Measurements from ENCODE around the gene HELZ.
"Not testable (repeated sequence)": the region's sequence is repeated elsewhere in the genome, so short reads cannot be mapped to it uniquely, and the experiment has no call there.

HELZ gene

GRCh38 chr17:67198131-67198530, 46.9 kb downstream of the HELZ start:
- no peak overlapping the region for H2BK5ac ChIP-seq (ENCODE audit: low read depth, low read length, poor library complexity, severe bottlenecking)
- no peak overlapping the region for H2BK120ac ChIP-seq (ENCODE audit: low read depth, low read length)
- no peak overlapping the region for H3K4me2 ChIP-seq (ENCODE audit: low read length, poor library complexity, severe bottlenecking)
- no peak overlapping the region for H2BK15ac ChIP-seq (ENCODE audit: low read depth, poor library complexity, severe bottlenecking)
- no peak overlapping the region for H4K91ac ChIP-seq (ENCODE audit: low read length)
- H3K27me3 ChIP-seq (ENCODE audit: control insufficient read depth in 1 of 2, insufficient read depth in 1 of 2, low read length in 2 of 2), result no peaks in the 10 kb centered on the region
- no peak overlapping the region for H2AK5ac ChIP-seq (ENCODE audit: low read length, severe bottlenecking)
- no peak overlapping the region for H2AFZ ChIP-seq (ENCODE audit: low read depth, low read length)
- peaks cover 14 to 85% of the 10 kb centered on the region in 2 experiments for H3K36me3 ChIP-seq (ENCODE audit: control insufficient read depth in 1 of 2, insufficient read depth in 2 of 2, low read depth in 1 of 2, low read length in 2 of 2)
- H4K8ac ChIP-seq (ENCODE audit: low read length), result no peak overlapping the region
- 91% methylated on average over 3 of the region's 3 CpGs for WGBS
- DNase-seq, result no peak
- H3K4ac ChIP-seq (ENCODE audit: low read depth in 1 of 2, low read length in 2 of 2), result no peak overlapping the region
- no peak overlapping the region for H3K27ac ChIP-seq (ENCODE audit: low read length, poor library complexity, severe bottlenecking)
- H3K23ac ChIP-seq (ENCODE audit: low read length in 2 of 2), result no peak overlapping the region
- no peak overlapping the region for H3K18ac ChIP-seq (ENCODE audit: low read depth in 1 of 2, low read length in 2 of 2)
- peaks cover 2% of the 10 kb centered on the region for H3K4me1 ChIP-seq (ENCODE audit: control insufficient read depth, insufficient read depth, low read depth, low read length)
- no peaks in the 10 kb centered on the region for H3K9me3 ChIP-seq (ENCODE audit: control insufficient read depth, low read length)
- H3K79me1 ChIP-seq (replicated peaks; ENCODE audit: low read length, poor library complexity, severe bottlenecking), result peaks cover 22% of the 10 kb centered on the region
- H3K4me3 ChIP-seq (ENCODE audit: insufficient read depth in 1 of 2, low read depth in 1 of 2, low read length in 2 of 2), result no peak overlapping the region
- no peak overlapping the region for H3K9ac ChIP-seq (ENCODE audit: low read length)
- H3K14ac ChIP-seq (ENCODE audit: low read length in 2 of 2), result no peak overlapping the region
- H2BK12ac ChIP-seq (ENCODE audit: low read length in 2 of 2), result no peak overlapping the region

GRCh38 chr17:67197023-67197422, 48.0 kb downstream of the HELZ start:
- peaks cover 20% of the 10 kb centered on the region for H3K79me1 ChIP-seq (replicated peaks; ENCODE audit: low read length, poor library complexity, severe bottlenecking)
- not testable (repeated sequence) for H3K4me1 ChIP-seq (ENCODE audit: control insufficient read depth, insufficient read depth, low read depth, low read length); H3K9me3 ChIP-seq (ENCODE audit: control insufficient read depth, low read length); H2BK5ac ChIP-seq (ENCODE audit: low read depth, low read length, poor library complexity, severe bottlenecking); H2BK120ac ChIP-seq (ENCODE audit: low read depth, low read length); H3K18ac ChIP-seq (ENCODE audit: low read depth in 1 of 2, low read length in 2 of 2); H3K9ac ChIP-seq (ENCODE audit: low read length); H3K14ac ChIP-seq (ENCODE audit: low read length in 2 of 2); H2BK12ac ChIP-seq (ENCODE audit: low read length in 2 of 2); H3K4me3 ChIP-seq (ENCODE audit: insufficient read depth in 1 of 2, low read depth in 1 of 2, low read length in 2 of 2); H2BK15ac ChIP-seq (ENCODE audit: low read depth, poor library complexity, severe bottlenecking); H2AK5ac ChIP-seq (ENCODE audit: low read length, severe bottlenecking); H3K4me2 ChIP-seq (ENCODE audit: low read length, poor library complexity, severe bottlenecking); DNase-seq; H4K91ac ChIP-seq (ENCODE audit: low read length); H3K27me3 ChIP-seq (ENCODE audit: control insufficient read depth in 1 of 2, insufficient read depth in 1 of 2, low read length in 2 of 2); H4K8ac ChIP-seq (ENCODE audit: low read length); H3K27ac ChIP-seq (ENCODE audit: low read length, poor library complexity, severe bottlenecking); H3K4ac ChIP-seq (ENCODE audit: low read depth in 1 of 2, low read length in 2 of 2); H2AFZ ChIP-seq (ENCODE audit: low read depth, low read length); H3K23ac ChIP-seq (ENCODE audit: low read length in 2 of 2)
- H3K36me3 ChIP-seq (ENCODE audit: control insufficient read depth in 1 of 2, insufficient read depth in 2 of 2, low read depth in 1 of 2, low read length in 2 of 2), result peaks cover 13 to 79% of the 10 kb centered on the region in 2 experiments
- 100% methylated on average over 2 of the region's 3 CpGs for WGBS

GRCh38 chr17:67196422-67196821, 48.6 kb downstream of the HELZ start:
- no peak for DNase-seq
- no peak overlapping the region for H2BK15ac ChIP-seq (ENCODE audit: low read depth, poor library complexity, severe bottlenecking)
- H4K91ac ChIP-seq (ENCODE audit: low read length), result no peak overlapping the region
- H3K14ac ChIP-seq (ENCODE audit: low read length in 2 of 2), result no peak overlapping the region
- H3K4me1 ChIP-seq (ENCODE audit: control insufficient read depth, insufficient read depth, low read depth, low read length), result peaks cover 3% of the 10 kb centered on the region
- no peak overlapping the region for H2AFZ ChIP-seq (ENCODE audit: low read depth, low read length)
- no peak overlapping the region for H3K23ac ChIP-seq (ENCODE audit: low read length in 2 of 2)
- H2BK5ac ChIP-seq (ENCODE audit: low read depth, low read length, poor library complexity, severe bottlenecking), result no peak overlapping the region
- no peak overlapping the region for H3K4ac ChIP-seq (ENCODE audit: low read depth in 1 of 2, low read length in 2 of 2)
- no peaks in the 10 kb centered on the region for H3K9me3 ChIP-seq (ENCODE audit: control insufficient read depth, low read length)
- no peak overlapping the region for H2BK120ac ChIP-seq (ENCODE audit: low read depth, low read length)
- H3K18ac ChIP-seq (ENCODE audit: low read depth in 1 of 2, low read length in 2 of 2), result no peak overlapping the region
- no peak overlapping the region for H2AK5ac ChIP-seq (ENCODE audit: low read length, severe bottlenecking)
- peaks cover 13 to 76% of the 10 kb centered on the region in 2 experiments for H3K36me3 ChIP-seq (ENCODE audit: control insufficient read depth in 1 of 2, insufficient read depth in 2 of 2, low read depth in 1 of 2, low read length in 2 of 2)
- no peak overlapping the region for H2BK12ac ChIP-seq (ENCODE audit: low read length in 2 of 2)
- H3K27me3 ChIP-seq (ENCODE audit: control insufficient read depth in 1 of 2, insufficient read depth in 1 of 2, low read length in 2 of 2), result no peaks in the 10 kb centered on the region
- WGBS, result 93% methylated on average over 1 of the region's 1 CpG
- H3K4me3 ChIP-seq (ENCODE audit: insufficient read depth in 1 of 2, low read depth in 1 of 2, low read length in 2 of 2), result no peak overlapping the region
- H3K4me2 ChIP-seq (ENCODE audit: low read length, poor library complexity, severe bottlenecking), result no peak overlapping the region
- H3K27ac ChIP-seq (ENCODE audit: low read length, poor library complexity, severe bottlenecking), result no peak overlapping the region
- no peak overlapping the region for H4K8ac ChIP-seq (ENCODE audit: low read length)
- no peak overlapping the region for H3K9ac ChIP-seq (ENCODE audit: low read length)
- H3K79me1 ChIP-seq (replicated peaks; ENCODE audit: low read length, poor library complexity, severe bottlenecking), result peaks cover 21% of the 10 kb centered on the region

GRCh38 chr17:67194134-67194533, 50.9 kb downstream of the HELZ start:
- Histone ChIP-seq H3K4me2 (ENCODE audit: low read length, poor library complexity, severe bottlenecking) (no peak overlapping the region), H3K79me1 (replicated peaks; ENCODE audit: low read length, poor library complexity, severe bottlenecking) (peaks cover 13% of the 10 kb centered on the region), H2BK12ac (ENCODE audit: low read length in 2 of 2) (no peak overlapping the region), H3K9ac (ENCODE audit: low read length) (no peak overlapping the region), H2AK5ac (ENCODE audit: low read length, severe bottlenecking) (no peak overlapping the region), H3K4me3 (ENCODE audit: insufficient read depth in 1 of 2, low read depth in 1 of 2, low read length in 2 of 2) (no peak overlapping the region), H3K4me1 (ENCODE audit: control insufficient read depth, insufficient read depth, low read depth, low read length) (peaks cover 4% of the 10 kb centered on the region), H3K4ac (ENCODE audit: low read depth in 1 of 2, low read length in 2 of 2) (no peak overlapping the region), H4K91ac (ENCODE audit: low read length) (no peak overlapping the region), H3K23ac (ENCODE audit: low read length in 2 of 2) (no peak overlapping the region), H2BK5ac (ENCODE audit: low read depth, low read length, poor library complexity, severe bottlenecking) (no peak overlapping the region), H3K27me3 (ENCODE audit: control insufficient read depth in 1 of 2, insufficient read depth in 1 of 2, low read length in 2 of 2) (no peaks in the 10 kb centered on the region), H2AFZ (ENCODE audit: low read depth, low read length) (no peak overlapping the region), H2BK15ac (ENCODE audit: low read depth, poor library complexity, severe bottlenecking) (no peak overlapping the region), H3K36me3 (ENCODE audit: control insufficient read depth in 1 of 2, insufficient read depth in 2 of 2, low read depth in 1 of 2, low read length in 2 of 2) (peaks cover 3 to 67% of the 10 kb centered on the region in 2 experiments), H3K18ac (ENCODE audit: low read depth in 1 of 2, low read length in 2 of 2) (no peak overlapping the region), H3K9me3 (ENCODE audit: control insufficient read depth, low read length) (no peaks in the 10 kb centered on the region), H3K14ac (ENCODE audit: low read length in 2 of 2) (no peak overlapping the region), H3K27ac (ENCODE audit: low read length, poor library complexity, severe bottlenecking) (peak overlapping the region; percentile 6), H2BK120ac (ENCODE audit: low read depth, low read length) (no peak overlapping the region), H4K8ac (ENCODE audit: low read length) (no peak overlapping the region)
- DNase-seq, result peak; percentile 81
- no CpG with 5 or more reads among the region's 2 CpGs for WGBS

All from mesenchymal stem cell (in vitro differentiated cells and primary cell).